Measurements from ENCODE around the gene PDE4D.
"Not testable (repeated sequence)": the region's sequence is repeated elsewhere in the genome, so short reads cannot be mapped to it uniquely, and the experiment has no call there.

Gene PDE4D

DNA sequence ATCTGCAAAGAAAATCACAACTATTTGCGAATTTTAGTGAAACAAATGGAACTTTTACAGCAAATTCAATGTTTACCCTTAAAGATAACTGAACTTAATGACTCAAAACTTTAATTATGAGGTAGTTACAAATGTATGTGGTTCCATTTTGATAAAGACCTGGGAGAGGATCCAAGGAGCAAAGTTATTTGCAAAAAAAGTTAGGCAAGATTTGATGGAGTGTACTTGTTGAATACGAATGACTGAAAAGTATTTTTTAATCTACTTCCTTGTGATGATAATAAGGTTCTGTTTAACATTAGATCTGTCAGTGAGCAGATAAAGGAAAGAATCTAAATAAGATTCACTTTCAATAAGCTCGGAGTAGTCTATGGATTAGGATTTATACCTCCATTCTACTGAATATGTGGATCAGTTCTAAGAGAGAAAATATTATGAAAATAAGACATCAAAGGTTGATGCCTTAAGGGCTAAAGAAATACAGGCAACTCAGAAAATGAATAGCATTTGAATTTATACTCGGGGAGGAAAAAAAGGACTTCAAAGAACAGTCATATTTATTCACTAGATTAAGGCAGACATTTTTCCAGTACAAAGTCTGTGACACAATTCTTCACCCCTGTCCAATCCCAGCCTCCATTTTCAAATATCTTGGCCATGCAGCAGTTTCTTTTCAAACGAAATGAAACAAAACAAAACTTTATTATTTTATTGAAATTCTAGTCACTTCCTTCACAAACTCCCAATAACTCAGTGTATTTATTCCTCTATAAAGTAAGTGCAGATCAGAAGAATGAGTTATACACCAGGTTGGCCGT is 199.8 kb downstream of the PDE4D start:
- DNase-seq, result no peak

DNA sequence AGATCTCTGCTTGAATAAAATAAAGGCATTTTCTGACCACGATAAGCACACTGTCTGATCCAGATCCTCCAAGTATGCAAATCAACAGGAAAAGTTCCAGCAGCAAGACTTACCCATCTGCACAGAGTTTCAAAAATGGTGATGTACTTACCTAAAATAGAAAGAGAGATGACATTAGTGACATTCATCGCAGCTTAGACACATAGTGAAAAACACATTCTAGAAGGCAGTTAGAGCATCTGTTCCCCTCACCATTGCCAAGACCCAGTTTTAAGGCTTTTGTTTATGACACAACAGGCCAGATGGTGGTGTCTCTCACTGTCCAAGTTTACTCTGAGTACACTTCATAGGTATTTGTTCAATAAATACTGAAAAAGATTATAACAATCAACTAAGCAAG is 207.7 kb downstream of the PDE4D start:
- DNase-seq, result peak; percentile 13

DNA sequence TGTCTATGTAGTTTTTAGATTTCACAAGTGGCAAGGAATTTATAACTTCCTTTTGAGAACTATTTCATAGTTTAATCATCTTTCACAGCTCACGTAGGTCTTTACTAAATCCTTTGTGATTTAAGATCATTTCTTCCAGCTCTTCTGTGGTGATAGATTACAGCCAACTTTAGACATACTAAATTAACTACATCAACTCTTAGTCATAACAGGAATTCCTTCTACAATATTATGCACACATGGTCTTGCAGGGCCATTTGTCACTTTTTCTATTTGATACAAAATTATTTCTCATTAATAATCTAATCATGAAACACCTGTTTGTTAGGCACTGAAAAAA is 208.4 kb downstream of the PDE4D start:
- no peak for DNase-seq

DNA sequence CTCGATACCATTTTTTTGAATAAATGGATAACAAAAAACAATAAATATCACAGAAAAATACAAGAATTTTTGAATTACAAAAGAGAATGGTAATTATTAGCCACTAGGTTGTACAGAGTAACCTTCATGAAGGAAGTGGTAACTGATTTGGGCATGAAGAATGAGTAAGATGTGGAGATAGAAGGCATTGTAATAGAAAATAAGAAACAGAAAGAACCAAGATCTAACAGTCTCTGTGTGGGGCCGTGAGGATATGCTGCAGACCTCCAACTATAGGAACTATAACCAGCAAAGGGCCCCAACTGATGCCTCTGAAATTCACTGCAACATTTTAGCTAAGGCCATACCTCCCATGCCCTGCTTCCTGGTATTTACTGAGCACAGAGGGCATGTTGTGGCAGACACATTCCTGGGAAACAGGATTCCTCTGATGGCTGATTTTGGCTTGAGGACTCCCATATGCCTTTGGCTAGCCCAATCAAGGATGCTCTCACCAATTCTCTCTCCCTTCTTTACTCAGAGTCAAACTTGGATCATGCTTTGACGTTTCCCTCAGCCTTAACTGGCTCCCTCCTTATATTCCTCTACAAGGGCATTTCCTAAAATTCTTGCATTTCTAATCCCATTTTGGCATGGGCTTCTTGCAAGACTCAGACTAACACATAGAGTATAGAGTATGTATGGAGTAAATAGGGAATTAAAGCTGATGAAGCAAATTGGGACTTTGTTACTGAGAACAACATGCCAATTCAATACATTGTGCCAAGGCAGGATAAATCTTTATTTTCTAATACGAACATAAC is 208.9 kb downstream of the PDE4D start:
- no peak for DNase-seq

DNA sequence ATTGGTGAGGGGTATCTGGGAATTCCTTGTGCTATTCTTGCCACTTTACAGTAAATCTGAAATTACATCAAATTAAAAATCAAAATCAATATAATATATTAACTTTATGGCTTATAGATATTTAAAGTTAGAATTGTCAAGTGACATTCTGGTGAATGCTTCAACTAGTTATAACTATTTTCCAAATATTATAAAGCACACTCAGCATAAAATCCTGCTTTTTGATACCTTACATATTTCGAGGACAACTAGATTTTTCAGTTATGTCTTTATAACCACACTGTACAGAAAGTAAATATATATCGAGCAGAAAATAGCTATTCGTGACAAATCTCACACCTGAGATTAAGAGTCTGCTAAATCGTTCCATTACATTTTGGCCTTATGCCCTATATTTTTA is 210.2 kb downstream of the PDE4D start:
- no peak for DNase-seq

DNA sequence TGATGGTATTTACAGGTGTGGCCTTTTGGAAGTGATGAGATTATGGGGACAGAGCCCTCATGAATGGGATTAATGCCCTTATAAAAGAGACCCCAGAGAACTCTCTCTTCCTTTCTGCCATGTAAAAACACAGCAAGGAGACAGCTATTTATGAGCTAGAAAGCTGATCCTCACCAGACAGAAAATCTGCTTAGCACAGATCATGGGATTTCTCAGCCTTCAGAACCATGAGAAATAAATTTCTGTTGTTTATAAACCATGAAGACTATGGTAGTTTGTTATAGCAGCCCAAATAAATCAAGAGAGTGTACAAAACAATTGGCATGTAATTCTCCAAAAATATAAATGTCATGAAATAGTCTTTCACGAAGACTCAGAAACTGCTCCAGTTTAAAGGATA is 211.0 kb downstream of the PDE4D start:
- no peak for DNase-seq

DNA sequence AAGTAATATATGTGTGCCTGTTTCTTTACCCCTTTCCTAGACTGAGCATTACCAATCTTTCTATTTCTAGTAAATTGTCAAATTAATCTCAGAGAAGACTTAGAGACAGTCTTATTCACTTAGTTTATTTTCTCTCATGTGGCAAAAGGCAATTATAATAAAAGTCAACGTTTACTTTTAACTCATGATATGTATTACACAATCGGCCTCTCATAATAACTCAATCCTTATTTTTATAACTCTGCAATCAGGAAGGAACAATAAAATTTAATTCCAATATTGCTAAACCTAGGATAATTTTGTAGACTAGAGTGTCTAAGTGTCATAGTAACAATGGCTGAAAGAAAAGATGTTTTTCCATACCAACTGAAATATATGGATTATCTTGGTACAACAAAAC is 214.6 kb downstream of the PDE4D start:
- no peak for DNase-seq

DNA sequence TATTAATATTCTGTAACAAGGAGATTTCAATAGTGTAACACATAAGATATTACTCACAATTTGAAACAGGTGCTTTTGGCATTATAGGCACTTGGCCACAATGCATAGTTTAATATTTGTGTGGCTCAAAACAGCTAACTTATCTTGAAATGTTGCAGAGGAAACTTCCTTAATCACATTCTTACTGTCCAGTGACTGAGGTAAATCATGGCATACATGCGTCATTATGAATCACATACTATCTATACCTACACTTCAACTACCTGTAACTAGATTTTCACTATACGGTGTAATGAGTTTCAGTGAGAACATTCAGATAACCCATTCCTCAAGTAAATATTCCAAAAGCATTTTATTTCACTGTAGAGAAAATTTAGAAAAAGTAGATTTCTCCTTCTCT is 218.8 kb downstream of the PDE4D start:
- DNase-seq, result no peak

DNA sequence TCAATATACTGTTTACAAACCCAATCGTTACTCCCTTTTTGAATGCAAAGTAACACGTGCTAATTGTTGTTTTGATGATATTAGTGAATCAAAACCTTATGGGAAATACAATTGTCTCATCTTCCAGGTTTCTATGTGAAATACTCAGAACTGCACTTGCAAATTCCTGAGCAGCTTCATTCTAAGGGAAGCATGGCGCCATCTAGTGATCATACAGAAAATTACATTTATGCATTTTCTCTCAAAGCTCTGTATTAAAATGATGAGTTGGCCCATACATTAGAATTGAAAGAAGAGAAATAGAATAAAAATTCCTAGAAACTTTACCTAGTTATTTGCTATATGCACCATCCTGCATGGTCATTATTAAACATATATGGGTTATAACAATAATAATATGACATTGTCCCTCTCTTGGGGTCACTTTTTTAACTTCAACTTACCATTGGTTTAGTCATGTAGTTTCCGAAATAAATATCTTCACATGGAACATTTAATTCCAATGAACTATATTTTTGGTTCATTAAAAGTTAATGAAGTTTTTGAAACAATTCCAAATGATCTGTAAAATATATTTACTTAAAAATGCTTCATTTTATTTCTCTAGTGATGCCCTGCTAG is 220.0 kb downstream of the PDE4D start:
- DNase-seq, result peak; percentile 4

DNA sequence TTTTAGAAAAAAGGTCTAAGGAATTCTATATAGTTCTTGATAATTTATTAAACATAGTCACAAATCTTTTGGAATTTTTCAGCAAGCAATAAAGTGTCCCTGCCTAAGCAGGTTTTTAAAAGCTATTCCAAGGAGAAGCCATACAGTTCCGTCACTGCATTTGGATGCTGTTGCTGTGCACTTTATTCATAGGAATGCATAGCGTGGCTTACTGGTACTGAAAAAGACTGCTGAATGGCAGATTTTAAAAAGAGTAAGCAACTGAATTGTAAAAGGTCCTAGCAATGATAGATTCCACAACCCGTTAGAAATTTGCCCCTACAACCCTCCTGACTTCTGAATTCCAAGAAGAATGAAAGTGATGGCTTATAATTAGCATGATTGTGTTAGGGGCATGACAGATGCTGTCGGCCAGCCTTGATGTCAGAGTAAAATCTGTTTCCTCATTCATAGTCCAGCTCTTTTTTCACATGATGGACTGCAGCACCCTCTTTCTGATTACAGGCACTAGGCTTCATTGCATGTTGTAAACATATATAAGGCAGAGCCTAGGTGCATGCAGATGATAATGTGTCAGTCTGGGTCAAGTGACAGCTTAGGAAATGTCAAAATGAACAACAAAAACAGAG is 227.0 kb downstream of the PDE4D start:
- no peak for DNase-seq

DNA sequence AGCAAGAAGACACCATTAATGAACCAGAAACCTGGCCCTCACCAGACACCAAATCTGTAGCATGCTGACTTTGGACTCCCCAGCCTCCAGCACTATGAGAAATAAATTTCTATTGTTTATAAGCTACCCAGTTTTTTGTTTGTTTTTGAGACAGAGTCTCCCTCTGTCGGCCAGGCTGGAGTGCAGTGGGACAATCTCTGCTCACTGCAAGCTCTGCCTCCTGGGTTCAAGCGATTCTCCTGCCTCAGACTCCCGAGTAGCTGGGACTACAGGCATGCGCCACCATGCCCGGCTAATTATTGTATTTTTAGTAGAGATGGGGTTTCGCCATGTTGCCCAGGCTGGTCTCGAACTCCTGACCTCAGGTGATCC is 227.7 kb downstream of the PDE4D start:
- not testable (repeated sequence) for DNase-seq

DNA sequence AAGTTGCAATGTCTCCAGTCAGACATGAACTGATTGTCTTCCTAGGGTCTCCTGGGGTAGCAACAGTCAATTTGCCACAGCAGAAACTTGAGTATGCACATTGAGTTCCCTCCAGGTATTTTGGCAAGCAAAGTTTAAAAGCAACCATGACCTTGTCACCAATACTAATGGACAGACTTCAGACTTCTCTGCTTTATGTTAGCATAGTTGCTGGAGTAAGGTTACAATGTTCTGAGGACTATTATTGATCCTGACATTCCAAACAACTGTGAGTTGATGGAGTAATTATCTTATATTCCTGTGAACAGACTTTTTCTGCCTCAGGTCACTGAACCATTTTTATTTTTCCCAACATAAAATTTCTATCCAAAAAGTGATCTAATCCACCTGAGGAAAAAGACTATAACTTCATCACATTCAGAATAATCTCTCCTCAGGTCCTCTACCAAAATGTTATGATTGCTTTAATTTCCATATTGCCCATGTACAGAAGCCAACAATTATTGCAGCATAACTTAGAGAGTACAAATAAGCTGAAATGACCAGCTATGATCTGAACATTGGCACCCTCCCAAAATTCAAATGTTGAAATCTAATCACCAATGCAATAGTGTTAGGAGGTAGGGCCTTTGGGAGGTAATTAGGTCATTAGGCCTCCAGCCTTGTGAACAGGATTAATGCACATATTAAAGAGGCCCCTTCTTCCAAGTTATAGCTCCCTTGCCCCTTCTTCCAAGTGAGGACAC is 228.3 kb downstream of the PDE4D start:
- no peak for DNase-seq

DNA sequence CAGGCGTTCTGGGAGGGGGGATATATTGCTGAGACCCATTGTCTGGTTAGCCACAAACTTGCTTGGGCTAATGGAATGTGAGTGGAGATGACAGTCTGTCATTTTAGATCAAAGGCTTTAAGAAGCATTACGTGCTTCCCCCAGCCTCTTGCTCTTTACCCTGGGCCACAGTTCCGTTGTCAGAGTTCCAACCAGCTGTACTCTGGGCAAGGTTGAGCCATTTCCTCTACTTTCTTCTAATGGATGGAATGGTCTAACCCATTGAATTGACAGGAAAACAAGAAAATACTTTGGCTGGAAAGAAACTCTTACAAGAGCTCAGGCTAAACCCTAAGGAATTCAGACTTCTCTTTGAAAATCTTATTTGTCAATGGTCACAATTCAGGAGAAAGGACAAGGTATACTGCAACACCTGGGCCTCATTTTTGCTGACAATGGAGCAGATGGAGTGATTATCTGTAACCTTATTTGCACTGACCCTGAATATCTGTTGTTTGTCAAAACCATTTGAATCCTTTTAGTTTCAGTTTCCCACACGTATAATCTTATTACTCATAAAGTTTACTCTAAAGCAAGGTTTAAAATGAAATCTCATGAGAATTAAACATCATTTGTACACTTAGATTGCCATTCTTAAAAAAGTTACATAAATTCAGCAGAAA is 231.4 kb downstream of the PDE4D start:
- DNase-seq, result no peak

DNA sequence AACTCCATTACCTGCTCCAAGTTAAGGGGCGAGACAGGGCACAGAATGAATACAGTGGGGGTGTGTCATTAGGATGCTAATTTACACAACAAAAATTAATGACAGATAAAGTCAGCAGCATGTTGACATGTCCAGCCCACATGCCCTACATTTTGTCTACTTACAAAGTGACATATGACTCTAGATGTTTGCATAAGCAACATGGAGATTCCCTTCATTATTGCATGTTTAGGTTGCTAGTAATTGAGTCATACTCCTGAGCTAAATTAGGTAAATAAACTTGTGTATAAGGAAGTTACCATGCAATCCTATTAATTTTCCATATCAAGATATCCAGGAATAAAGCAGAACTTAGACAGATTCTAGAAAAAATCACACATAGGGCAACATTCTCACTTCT is 232.2 kb downstream of the PDE4D start:
- DNase-seq, result no peak

DNA sequence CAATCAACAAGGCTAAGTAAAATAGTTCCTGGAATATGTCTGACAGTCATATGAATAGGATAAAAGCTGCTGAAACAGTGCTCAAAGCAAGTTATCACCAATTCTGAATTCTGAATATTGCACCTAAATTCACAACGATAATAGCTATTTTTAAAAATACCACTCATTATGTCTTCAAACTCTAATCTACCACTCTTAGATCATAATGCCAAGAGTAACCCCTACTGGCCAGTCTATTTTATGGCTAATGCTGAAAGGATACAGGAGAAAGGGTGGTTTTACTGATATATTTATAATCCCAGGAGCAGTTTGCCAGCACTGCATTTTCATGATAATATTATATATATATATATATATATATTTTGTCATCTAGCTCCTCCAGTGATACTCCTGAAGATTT is 232.8 kb downstream of the PDE4D start:
- DNase-seq, result no peak

DNA sequence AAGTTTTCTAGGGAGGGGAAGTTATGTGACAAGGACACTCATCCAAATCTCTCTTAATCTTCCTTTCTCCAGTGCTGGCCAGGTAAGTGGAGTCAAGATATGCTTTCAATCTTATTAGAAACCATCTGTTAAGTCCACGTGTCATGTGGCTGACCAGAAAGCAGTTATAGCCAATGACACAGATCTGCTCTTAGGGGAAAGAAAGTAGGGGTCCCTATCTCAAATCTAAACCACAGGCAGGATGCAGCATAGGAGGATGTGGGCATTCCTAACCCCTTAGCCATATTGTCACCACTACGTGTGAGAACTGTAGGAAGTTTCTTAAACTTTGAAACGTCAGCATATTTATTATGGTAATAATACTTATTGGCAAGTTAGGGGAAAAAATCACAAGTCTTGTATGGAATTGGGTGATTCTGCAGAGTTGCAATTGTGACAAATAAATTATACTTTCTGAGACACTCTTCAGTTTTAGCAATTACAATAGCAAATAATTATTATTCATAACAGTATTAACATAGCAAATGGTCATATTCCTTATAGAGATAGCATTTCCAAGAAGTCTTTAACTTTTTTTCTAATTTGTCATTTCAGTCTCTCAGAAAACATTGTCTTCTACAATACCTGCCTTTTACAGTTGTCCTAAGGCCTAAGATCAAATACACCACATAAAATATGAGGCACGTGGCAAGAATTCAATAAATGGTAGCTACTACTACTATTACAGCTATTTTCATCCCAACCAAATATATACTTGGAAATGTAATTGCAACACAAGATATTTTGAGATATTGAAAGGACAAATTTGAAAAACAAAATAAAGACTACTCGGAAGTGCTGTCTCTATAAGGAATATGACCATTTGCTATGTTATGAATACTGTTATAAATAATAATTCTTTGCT is 236.9 kb downstream of the PDE4D start:
- DNase-seq, result no peak

DNA sequence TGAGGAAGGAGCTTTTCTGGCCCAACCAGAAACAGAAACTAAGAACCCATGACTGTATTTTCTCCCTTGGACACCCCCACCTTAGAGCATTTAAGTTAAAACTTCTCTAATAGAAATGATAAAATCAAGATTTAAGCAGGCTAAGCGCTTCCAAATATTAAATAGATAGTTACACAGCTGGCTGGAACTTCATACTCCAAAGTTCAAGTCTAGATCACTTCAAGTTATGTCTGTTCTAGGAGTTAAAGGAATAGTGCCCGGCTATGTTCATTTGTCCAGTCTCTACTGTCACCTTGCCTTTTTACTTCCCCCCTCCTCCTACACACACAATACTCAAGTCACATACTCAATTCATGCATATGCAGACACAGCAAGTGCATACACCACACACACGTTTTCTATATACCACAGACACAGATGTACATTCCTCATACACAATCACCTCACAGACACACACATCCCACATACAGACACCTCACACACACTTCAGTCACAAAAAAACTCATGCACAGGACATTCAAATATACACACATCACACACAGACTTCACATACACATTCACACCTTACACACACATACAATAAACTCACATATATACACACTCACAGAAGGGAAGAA is 237.7 kb downstream of the PDE4D start:
- DNase-seq, result no peak

DNA sequence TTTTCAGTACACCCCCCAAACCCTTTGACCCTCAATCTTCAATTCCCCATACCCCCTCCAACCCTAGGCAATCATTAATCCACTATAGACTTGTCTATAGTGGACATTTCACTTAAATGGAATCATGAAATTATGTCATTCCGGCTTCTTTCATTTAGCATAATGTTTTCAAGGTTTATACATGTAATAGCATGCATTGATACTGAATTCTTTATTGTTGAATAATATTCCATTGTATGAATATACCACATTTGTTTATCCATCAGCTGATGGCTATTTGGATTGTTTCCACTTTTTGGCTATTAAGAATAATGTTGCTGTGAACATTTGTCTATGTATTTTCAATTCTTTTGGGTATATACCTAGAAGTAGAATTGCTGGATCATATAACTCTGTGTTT is 238.8 kb downstream of the PDE4D start:
- DNase-seq, result no peak

DNA sequence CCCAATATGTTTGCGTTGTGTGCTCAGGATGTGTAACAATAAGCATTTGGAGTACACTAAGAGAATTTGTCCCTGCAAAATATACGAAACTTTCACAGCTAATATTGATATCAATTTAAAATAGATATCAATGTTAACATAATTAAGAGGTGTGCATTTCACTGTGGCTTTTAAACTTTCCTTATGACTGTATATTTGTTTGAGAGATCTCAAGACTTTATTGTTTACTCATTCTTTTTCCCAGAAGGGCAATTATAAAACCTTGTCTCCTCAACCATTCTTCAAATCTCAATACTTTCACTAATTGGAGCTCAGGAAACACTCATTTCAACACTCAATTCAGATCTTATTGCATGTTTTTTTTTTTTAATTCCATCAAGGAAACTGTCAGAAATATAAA is 241.1 kb downstream of the PDE4D start:
- no peak for DNase-seq

Measured in NCI-H1092 (cell line).